Liver (tissue), 3 donors: ENCODE results near the gene TMEM263.

ENCODE experiments used
- JUND ChIP-seq, 2 donors: IDR thresholded peaks; 2 replicates each; pipeline ENCODE4 v1.6.1; 2016; ENCODE audit warnings: antibody characterized with exemption in 2 of 2
- RAD21 ChIP-seq, 2 donors: IDR thresholded peaks; 2 replicates each; pipeline ENCODE4 v1.6.1; 2016; ENCODE audit warnings: antibody characterized with exemption in 2 of 2, mild to moderate bottlenecking in 2 of 2
- TAF1 ChIP-seq: conservative IDR thresholded peaks from 2 replicates; pipeline ENCODE4 v1.6.1; 2016; ENCODE audit warnings: antibody characterized with exemption, mild to moderate bottlenecking
- TF ChIP-seq, protein P1 (sequence below): fragments of 150-350 bp; IDR thresholded peaks from 2 replicates; pipeline ENCODE4 v1.5.1; 2017; ENCODE audit warnings: improper control_type of control experiment, low read depth, low read length; ENCODE audit not compliant: missing input control
- TF ChIP-seq, protein P2 (sequence below): IDR thresholded peaks from 2 replicates; pipeline ENCODE4 v1.6.1; 2016; ENCODE audit warnings: antibody characterized with exemption
- TF ChIP-seq, protein P3 (sequence below): IDR thresholded peaks from 2 replicates; pipeline ENCODE4 v1.6.1; 2016; ENCODE audit warnings: antibody characterized with exemption, mild to moderate bottlenecking
- donor health status: healthy.
- donor health status: healthy.

DNA sequence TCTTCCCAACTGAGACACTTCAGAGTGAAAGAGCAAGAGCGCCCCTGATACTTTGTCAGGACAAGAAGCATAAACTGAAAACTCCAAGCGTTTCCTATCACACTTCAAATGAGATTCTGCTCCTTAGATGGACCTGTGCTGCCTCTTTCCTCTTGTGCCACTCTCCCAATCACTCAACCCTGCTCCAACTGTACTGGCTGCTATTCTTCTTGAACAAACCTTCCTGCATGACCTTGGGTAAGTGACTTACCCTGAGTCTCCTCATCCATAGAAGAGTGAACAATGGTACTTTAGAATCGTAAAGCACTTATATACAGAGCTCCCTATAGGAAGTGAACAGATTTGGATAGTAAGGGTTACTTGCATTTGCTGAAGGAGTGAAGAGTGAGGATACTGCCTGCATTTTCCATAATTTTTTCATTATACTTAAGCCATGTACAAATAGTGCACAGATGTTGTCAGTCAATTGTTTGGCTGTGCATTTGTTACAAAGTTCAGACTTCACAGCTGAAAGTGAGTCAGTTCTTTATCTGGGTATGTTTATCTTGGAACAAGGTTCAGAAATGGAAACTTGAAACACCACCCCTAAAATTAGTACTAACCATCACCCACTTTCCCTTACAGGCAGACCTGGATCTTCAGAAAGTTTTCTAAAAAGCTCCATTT lies 20.4 kb downstream of the TMEM263 start:
- TF ChIP-seq, protein P1, sequence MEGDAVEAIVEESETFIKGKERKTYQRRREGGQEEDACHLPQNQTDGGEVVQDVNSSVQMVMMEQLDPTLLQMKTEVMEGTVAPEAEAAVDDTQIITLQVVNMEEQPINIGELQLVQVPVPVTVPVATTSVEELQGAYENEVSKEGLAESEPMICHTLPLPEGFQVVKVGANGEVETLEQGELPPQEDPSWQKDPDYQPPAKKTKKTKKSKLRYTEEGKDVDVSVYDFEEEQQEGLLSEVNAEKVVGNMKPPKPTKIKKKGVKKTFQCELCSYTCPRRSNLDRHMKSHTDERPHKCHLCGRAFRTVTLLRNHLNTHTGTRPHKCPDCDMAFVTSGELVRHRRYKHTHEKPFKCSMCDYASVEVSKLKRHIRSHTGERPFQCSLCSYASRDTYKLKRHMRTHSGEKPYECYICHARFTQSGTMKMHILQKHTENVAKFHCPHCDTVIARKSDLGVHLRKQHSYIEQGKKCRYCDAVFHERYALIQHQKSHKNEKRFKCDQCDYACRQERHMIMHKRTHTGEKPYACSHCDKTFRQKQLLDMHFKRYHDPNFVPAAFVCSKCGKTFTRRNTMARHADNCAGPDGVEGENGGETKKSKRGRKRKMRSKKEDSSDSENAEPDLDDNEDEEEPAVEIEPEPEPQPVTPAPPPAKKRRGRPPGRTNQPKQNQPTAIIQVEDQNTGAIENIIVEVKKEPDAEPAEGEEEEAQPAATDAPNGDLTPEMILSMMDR = no peak
- TF ChIP-seq TAF1 (no peak), RAD21 (IDR thresholded peaks at IDR 0.05) (peak in 1 of 2 donors; percentile 8), JUND (IDR thresholded peaks at IDR 0.05) (peak; percentile 93 to 96)
- TF ChIP-seq, protein P2, sequence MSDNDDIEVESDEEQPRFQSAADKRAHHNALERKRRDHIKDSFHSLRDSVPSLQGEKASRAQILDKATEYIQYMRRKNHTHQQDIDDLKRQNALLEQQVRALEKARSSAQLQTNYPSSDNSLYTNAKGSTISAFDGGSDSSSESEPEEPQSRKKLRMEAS = peak; percentile 10
- TF ChIP-seq, protein P3, sequence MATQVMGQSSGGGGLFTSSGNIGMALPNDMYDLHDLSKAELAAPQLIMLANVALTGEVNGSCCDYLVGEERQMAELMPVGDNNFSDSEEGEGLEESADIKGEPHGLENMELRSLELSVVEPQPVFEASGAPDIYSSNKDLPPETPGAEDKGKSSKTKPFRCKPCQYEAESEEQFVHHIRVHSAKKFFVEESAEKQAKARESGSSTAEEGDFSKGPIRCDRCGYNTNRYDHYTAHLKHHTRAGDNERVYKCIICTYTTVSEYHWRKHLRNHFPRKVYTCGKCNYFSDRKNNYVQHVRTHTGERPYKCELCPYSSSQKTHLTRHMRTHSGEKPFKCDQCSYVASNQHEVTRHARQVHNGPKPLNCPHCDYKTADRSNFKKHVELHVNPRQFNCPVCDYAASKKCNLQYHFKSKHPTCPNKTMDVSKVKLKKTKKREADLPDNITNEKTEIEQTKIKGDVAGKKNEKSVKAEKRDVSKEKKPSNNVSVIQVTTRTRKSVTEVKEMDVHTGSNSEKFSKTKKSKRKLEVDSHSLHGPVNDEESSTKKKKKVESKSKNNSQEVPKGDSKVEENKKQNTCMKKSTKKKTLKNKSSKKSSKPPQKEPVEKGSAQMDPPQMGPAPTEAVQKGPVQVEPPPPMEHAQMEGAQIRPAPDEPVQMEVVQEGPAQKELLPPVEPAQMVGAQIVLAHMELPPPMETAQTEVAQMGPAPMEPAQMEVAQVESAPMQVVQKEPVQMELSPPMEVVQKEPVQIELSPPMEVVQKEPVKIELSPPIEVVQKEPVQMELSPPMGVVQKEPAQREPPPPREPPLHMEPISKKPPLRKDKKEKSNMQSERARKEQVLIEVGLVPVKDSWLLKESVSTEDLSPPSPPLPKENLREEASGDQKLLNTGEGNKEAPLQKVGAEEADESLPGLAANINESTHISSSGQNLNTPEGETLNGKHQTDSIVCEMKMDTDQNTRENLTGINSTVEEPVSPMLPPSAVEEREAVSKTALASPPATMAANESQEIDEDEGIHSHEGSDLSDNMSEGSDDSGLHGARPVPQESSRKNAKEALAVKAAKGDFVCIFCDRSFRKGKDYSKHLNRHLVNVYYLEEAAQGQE = peak; percentile 50
